ENCODE measurements around the gene MICOS13.

MICOS13 gene

DNA sequence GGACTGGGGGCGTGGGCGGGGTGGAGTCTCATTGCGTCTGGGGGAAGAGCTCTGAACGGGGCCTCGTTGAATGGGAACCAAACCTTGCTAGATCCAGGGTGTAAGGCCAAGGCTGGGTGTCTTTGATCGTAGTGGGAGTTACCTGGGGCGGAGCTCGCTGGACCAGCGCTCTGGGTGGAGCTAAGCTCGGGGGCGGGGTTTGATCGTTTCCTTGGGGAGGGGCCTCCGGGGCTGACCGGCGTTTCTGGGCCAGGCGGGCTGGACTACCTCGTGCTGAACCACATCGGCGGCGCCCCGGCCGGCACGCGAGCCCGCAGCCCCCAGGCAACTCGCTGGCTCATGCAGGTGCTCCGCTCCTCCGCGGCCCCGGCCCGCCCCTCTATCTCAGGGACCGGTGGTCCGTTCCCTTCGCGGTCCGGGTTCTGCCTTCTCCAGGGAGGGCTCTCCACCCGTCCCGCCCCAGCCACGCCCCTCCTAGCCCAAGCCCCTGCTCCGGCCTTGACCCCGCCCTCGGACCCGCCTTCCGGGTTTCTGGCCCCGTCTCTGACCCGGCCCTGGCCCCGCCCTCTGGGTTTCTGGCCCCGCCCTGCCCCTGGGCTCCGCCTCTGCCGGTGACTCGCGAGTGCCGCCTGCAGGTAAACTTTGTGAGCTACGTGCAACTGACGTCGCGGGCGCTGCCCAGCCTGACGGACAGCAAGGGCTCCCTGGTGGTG is 6.5 kb upstream of the MICOS13 start:
- no peak overlapping the region for H3K27ac ChIP-seq (ENCODE audit: low read depth, low read length)
- no peaks in the 10 kb centered on the region for H3K9me3 ChIP-seq (ENCODE audit: control insufficient read depth in 5 of 5, low read length in 5 of 5)
- no peaks in the 10 kb centered on the region for H3K27me3 ChIP-seq (ENCODE audit: control insufficient read depth in 5 of 5, insufficient read depth in 4 of 5, low read length in 5 of 5)
- peaks cover 0 to 3% (median under 1%) of the 10 kb centered on the region in 5 donors for H3K36me3 ChIP-seq (ENCODE audit: control insufficient read depth in 5 of 5, insufficient read depth in 5 of 5, low read length in 5 of 5)
- H3K4me1 ChIP-seq (ENCODE audit: control insufficient read depth in 5 of 5, insufficient read depth in 5 of 5, low read length in 5 of 5) = peaks cover 0 to 38% (median 29%) of the 10 kb centered on the region in 5 donors
- H3K9ac ChIP-seq (ENCODE audit: low read length in 5 of 5) = peak overlapping the region in 4 of 5 donors; percentile 22 to 59 (median 55)
- H3K4me3 ChIP-seq (ENCODE audit: low read depth in 1 of 5, low read length in 5 of 5) = peak overlapping the region; percentile 62 to 73 (median 64)

DNA sequence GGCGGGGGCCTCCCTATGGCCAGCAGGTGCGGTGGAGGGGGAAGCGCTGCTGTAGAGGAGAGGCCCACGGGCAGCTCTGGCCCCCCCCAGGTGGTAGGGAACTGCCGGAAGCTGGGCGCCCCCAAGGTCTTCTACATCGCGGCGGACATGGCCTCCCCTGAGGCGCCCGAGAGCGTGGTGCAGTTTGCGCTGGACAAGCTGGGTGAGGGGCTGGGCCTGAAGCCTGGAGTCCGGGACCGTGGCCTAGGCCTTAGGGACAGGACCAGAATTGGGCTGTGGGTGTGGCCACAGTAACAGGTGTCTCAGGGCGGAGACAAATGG is 6.0 kb upstream of the MICOS13 start:
- no peak overlapping the region for H3K27ac ChIP-seq (ENCODE audit: low read depth, low read length)
- H3K4me1 ChIP-seq (ENCODE audit: control insufficient read depth in 5 of 5, insufficient read depth in 5 of 5, low read length in 5 of 5) = peaks cover 0 to 35% (median 27%) of the 10 kb centered on the region in 5 donors
- H3K9ac ChIP-seq (ENCODE audit: low read length in 5 of 5) = peak overlapping the region in 3 of 5 donors; percentile 22 to 59 (median 52)
- H3K4me3 ChIP-seq (ENCODE audit: low read depth in 1 of 5, low read length in 5 of 5) = peak overlapping the region; percentile 62 to 73 (median 64)
- no peaks in the 10 kb centered on the region for H3K27me3 ChIP-seq (ENCODE audit: control insufficient read depth in 5 of 5, insufficient read depth in 4 of 5, low read length in 5 of 5)
- no peaks in the 10 kb centered on the region for H3K36me3 ChIP-seq (ENCODE audit: control insufficient read depth in 5 of 5, insufficient read depth in 5 of 5, low read length in 5 of 5)
- no peaks in the 10 kb centered on the region for H3K9me3 ChIP-seq (ENCODE audit: control insufficient read depth in 5 of 5, low read length in 5 of 5)

DNA sequence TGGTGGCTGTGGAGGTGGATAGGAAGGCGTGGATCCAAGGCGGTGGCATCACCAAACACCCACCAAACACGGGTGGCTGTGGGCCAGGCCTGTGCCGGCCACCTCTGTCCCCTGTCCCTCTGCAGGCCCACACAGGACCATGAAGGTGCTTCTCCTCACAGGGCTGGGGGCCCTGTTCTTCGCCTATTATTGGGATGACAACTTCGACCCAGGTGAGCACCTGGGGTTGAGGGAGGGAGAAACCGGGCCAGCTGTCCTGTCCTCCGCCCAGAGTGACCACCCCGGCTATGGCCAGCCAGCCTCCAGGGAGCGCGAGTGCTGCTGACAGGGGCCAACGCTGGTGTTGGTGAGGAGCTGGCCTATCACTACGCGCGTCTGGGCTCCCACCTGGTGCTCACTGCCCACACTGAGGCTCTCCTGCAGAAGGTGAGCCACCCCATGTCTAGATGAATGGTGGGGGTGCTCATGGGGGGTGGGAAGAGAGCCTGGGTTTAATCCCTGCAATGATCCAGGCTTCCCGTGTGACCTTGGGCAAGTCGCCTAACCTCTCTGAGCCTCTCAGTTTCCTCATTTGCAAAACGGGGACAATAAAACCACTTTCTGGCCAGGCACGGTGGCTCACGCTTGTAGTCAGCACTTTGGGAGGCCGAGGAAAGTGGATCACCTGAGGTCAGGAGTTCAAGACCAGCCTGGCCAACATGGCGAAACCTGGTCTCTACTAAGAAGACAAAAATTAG is 4.5 kb upstream of the MICOS13 start:
- no peak overlapping the region for H3K27ac ChIP-seq (ENCODE audit: low read depth, low read length)
- H3K4me3 ChIP-seq (ENCODE audit: low read depth in 1 of 5, low read length in 5 of 5) = no peak overlapping the region
- H3K9ac ChIP-seq (ENCODE audit: low read length in 5 of 5) = no peak overlapping the region
- no peaks in the 10 kb centered on the region for H3K9me3 ChIP-seq (ENCODE audit: control insufficient read depth in 5 of 5, low read length in 5 of 5)
- peaks cover 0 to 32% (median 24%) of the 10 kb centered on the region in 5 donors for H3K4me1 ChIP-seq (ENCODE audit: control insufficient read depth in 5 of 5, insufficient read depth in 5 of 5, low read length in 5 of 5)
- no peaks in the 10 kb centered on the region for H3K36me3 ChIP-seq (ENCODE audit: control insufficient read depth in 5 of 5, insufficient read depth in 5 of 5, low read length in 5 of 5)
- no peaks in the 10 kb centered on the region for H3K27me3 ChIP-seq (ENCODE audit: control insufficient read depth in 5 of 5, insufficient read depth in 4 of 5, low read length in 5 of 5)

DNA sequence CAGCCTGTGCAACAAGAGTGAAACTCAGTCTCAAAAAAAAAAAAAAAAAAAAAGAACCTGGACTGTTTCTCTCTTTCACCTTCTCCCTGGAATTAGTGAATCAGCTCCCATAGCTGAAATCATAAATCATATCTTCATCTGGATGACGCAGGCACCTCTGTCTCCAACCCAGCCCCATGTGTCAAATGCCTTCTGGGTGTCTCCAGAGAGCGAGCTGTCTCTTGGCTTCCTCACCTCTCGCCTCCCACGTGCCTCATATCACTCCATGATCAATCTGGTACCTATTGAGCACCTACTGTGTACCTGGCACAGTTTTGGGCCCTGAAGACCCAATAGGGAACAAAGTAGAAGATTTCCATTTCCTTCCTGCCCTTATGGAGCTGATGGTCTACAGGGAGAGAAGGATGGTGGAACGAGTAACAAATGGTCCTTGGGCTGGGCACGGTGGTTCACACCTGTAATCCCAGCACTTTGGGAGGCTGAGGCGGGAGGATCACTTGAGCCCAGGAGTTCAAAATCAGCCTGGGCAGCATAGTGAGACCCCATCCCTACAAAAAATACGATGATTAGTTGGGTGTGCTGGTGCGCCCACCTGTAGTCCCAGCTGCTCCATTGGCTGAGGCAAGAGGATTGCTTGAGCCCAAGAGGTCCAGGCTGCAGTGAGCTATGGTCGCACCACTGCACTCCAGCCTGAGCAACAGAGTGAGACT is 3.0 kb upstream of the MICOS13 start:
- peaks cover 0 to 2% (median under 1%) of the 10 kb centered on the region in 5 donors for H3K36me3 ChIP-seq (ENCODE audit: control insufficient read depth in 5 of 5, insufficient read depth in 5 of 5, low read length in 5 of 5)
- no peak overlapping the region for H3K27ac ChIP-seq (ENCODE audit: low read depth, low read length)
- no peak overlapping the region for H3K9ac ChIP-seq (ENCODE audit: low read length in 5 of 5)
- no peaks in the 10 kb centered on the region for H3K27me3 ChIP-seq (ENCODE audit: control insufficient read depth in 5 of 5, insufficient read depth in 4 of 5, low read length in 5 of 5)
- peaks cover 3 to 38% (median 32%) of the 10 kb centered on the region in 5 donors for H3K4me1 ChIP-seq (ENCODE audit: control insufficient read depth in 5 of 5, insufficient read depth in 5 of 5, low read length in 5 of 5)
- H3K9me3 ChIP-seq (ENCODE audit: control insufficient read depth in 5 of 5, low read length in 5 of 5) = no peaks in the 10 kb centered on the region
- no peak overlapping the region for H3K4me3 ChIP-seq (ENCODE audit: low read depth in 1 of 5, low read length in 5 of 5)

GRCh38 chr19:5682107-5682482 is 1.8 kb upstream of the MICOS13 start:
- Histone ChIP-seq H3K9me3 (ENCODE audit: control insufficient read depth in 5 of 5, low read length in 5 of 5) (no peaks in the 10 kb centered on the region), H3K27ac (ENCODE audit: low read depth, low read length) (no peak overlapping the region), H3K36me3 (ENCODE audit: control insufficient read depth in 5 of 5, insufficient read depth in 5 of 5, low read length in 5 of 5) (peaks cover 0 to 11% (median 5%) of the 10 kb centered on the region in 5 donors), H3K4me1 (ENCODE audit: control insufficient read depth in 5 of 5, insufficient read depth in 5 of 5, low read length in 5 of 5) (peaks cover 3 to 31% (median 27%) of the 10 kb centered on the region in 5 donors), H3K27me3 (ENCODE audit: control insufficient read depth in 5 of 5, insufficient read depth in 4 of 5, low read length in 5 of 5) (no peaks in the 10 kb centered on the region), H3K9ac (ENCODE audit: low read length in 5 of 5) (no peak overlapping the region), H3K4me3 (ENCODE audit: low read depth in 1 of 5, low read length in 5 of 5) (no peak overlapping the region)

GRCh38 chr19:5681391-5682106 is 1.2 kb upstream of the MICOS13 start:
- H3K4me1 ChIP-seq (ENCODE audit: control insufficient read depth in 5 of 5, insufficient read depth in 5 of 5, low read length in 5 of 5) = peaks cover 3 to 27% (median 24%) of the 10 kb centered on the region in 5 donors
- peak overlapping the region; percentile 53 to 98 (median 92) for H3K4me3 ChIP-seq (ENCODE audit: low read depth in 1 of 5, low read length in 5 of 5)
- no peak overlapping the region for H3K27ac ChIP-seq (ENCODE audit: low read depth, low read length)
- peaks cover 0 to 11% (median 5%) of the 10 kb centered on the region in 5 donors for H3K36me3 ChIP-seq (ENCODE audit: control insufficient read depth in 5 of 5, insufficient read depth in 5 of 5, low read length in 5 of 5)
- no peaks in the 10 kb centered on the region for H3K9me3 ChIP-seq (ENCODE audit: control insufficient read depth in 5 of 5, low read length in 5 of 5)
- no peaks in the 10 kb centered on the region for H3K27me3 ChIP-seq (ENCODE audit: control insufficient read depth in 5 of 5, insufficient read depth in 4 of 5, low read length in 5 of 5)
- peak overlapping the region in 1 of 5 donors; percentile 99 for H3K9ac ChIP-seq (ENCODE audit: low read length in 5 of 5)

GRCh38 chr19:5680084-5680436 is 256 bp downstream of the MICOS13 start:
- peak overlapping the region; percentile 57 to 99 (median 89) for H3K9ac ChIP-seq (ENCODE audit: low read length in 5 of 5)

GRCh38 chr19:5679289-5680083 is 830 bp downstream of the MICOS13 start:
- Histone ChIP-seq H3K4me1 (ENCODE audit: control insufficient read depth in 5 of 5, insufficient read depth in 5 of 5, low read length in 5 of 5) (peaks cover 3 to 20% (median 19%) of the 10 kb centered on the region in 5 donors), H3K4me3 (ENCODE audit: low read depth in 1 of 5, low read length in 5 of 5) (peak overlapping the region; percentile 86 to 98 (median 95)), H3K27ac (ENCODE audit: low read depth, low read length) (peak overlapping the region; percentile 79), H3K36me3 (ENCODE audit: control insufficient read depth in 5 of 5, insufficient read depth in 5 of 5, low read length in 5 of 5) (peaks cover 0 to 11% (median 5%) of the 10 kb centered on the region in 5 donors), H3K9me3 (ENCODE audit: control insufficient read depth in 5 of 5, low read length in 5 of 5) (no peaks in the 10 kb centered on the region), H3K9ac (ENCODE audit: low read length in 5 of 5) (peak overlapping the region; percentile 57 to 99 (median 89)), H3K27me3 (ENCODE audit: control insufficient read depth in 5 of 5, insufficient read depth in 4 of 5, low read length in 5 of 5) (no peaks in the 10 kb centered on the region)

More at GRCh38 chr19:5680084-5680436, 256 bp downstream of the MICOS13 start:
- Histone ChIP-seq H3K36me3 (ENCODE audit: control insufficient read depth in 5 of 5, insufficient read depth in 5 of 5, low read length in 5 of 5) (peaks cover 0 to 11% (median 5%) of the 10 kb centered on the region in 5 donors), H3K9me3 (ENCODE audit: control insufficient read depth in 5 of 5, low read length in 5 of 5) (no peaks in the 10 kb centered on the region), H3K4me3 (ENCODE audit: low read depth in 1 of 5, low read length in 5 of 5) (peak overlapping the region; percentile 86 to 98 (median 95)), H3K27ac (ENCODE audit: low read depth, low read length) (peak overlapping the region; percentile 79), H3K27me3 (ENCODE audit: control insufficient read depth in 5 of 5, insufficient read depth in 4 of 5, low read length in 5 of 5) (no peaks in the 10 kb centered on the region), H3K4me1 (ENCODE audit: control insufficient read depth in 5 of 5, insufficient read depth in 5 of 5, low read length in 5 of 5) (peaks cover 3 to 20% (median 19%) of the 10 kb centered on the region in 5 donors)
